Fibroblast of lung (primary cell): ENCODE measurements around the gene SNX2. TPM values are rescaled to one million over a fixed set of nuclear protein-coding genes. Genes with fewer than 3 reads are reported as not detected.
A peak's percentile ranks its signal among the peaks of the same experiment; 100 is the strongest.

Experiments
- DNase-seq, 2 donors: peaks; one replicate each; pipeline versions ENCODE4 v3.0.0 to v3.0.0-alpha.2; 2010; ENCODE audit warnings: low read depth in 2 of 2
- H2AFZ ChIP-seq: 2 replicates; pipeline ENCODE4 v1.5.1; 2012; ENCODE audit warnings: low read length, control low read depth, inconsistent platforms
- H3K27ac ChIP-seq: 2 replicates; pipeline ENCODE4 v1.5.1; 2011; ENCODE audit warnings: low read length, control low read depth; ENCODE audit not compliant: insufficient read depth
- H3K27me3 ChIP-seq: 2 replicates; pipeline ENCODE4 v1.5.1; 2011; ENCODE audit warnings: mild to moderate bottlenecking, low read length; ENCODE audit not compliant: control insufficient read depth, insufficient read depth
- H3K36me3 ChIP-seq: 2 replicates; pipeline ENCODE4 v1.5.1; 2011; ENCODE audit warnings: low read length; ENCODE audit not compliant: control insufficient read depth, insufficient read depth
- H3K4me1 ChIP-seq: 2 replicates; pipeline ENCODE4 v1.5.1; 2011; ENCODE audit warnings: low read length; ENCODE audit not compliant: control insufficient read depth, insufficient read depth; ENCODE audit errors: extremely low read depth
- H3K4me2 ChIP-seq: 2 replicates; pipeline ENCODE4 v1.5.1; 2011; ENCODE audit warnings: low read length, control low read depth; ENCODE audit not compliant: insufficient read depth; ENCODE audit errors: extremely low read depth
- H3K4me3 ChIP-seq, 4 experiments: fragments of 200-600 bp in 1 of 4; sonication (generic) in 1 of 4; replicated peaks in 1 of 4; 2 replicates each; pipeline ENCODE4 v1.5.1; 2011 to 2016; ENCODE audit warnings: low read length in 4 of 4, low read depth in 3 of 4, mild to moderate bottlenecking in 3 of 4, control low read depth in 2 of 4, inconsistent platforms in 1 of 4, mixed read lengths in 1 of 4; ENCODE audit not compliant: insufficient read depth in 1 of 4; ENCODE audit errors: control extremely low read depth in 1 of 4
- H3K79me2 ChIP-seq: 2 replicates; pipeline ENCODE4 v1.5.1; 2012; ENCODE audit warnings: mild to moderate bottlenecking, low read length, inconsistent platforms; ENCODE audit not compliant: control insufficient read depth, insufficient read depth
- H3K9ac ChIP-seq: 2 replicates; pipeline ENCODE4 v1.5.1; 2011; ENCODE audit warnings: mild to moderate bottlenecking, low read length, control low read depth; ENCODE audit not compliant: insufficient read depth
- H3K9me3 ChIP-seq: 2 replicates; pipeline ENCODE4 v1.5.1; 2012; ENCODE audit warnings: low read depth, low read length; ENCODE audit not compliant: control insufficient read depth, insufficient read depth
- H4K20me1 ChIP-seq: 2 replicates; pipeline ENCODE4 v1.5.1; 2011; ENCODE audit warnings: low read length; ENCODE audit not compliant: control insufficient read depth, insufficient read depth; ENCODE audit errors: extremely low read depth
- CTCF ChIP-seq, 2 donors: IDR thresholded peaks in 1 of 2; conservative IDR thresholded peaks in 1 of 2; 1 replicate in 1 of 2; 2 replicates in 1 of 2; pipeline ENCODE4 v1.5.1; 2011 to 2012; ENCODE audit warnings: low read length in 2 of 2, control low read depth in 1 of 2, inconsistent platforms in 1 of 2, low read depth in 1 of 2, mild to moderate bottlenecking in 1 of 2
- EZH2 ChIP-seq: IDR thresholded peaks from 2 replicates; pipeline ENCODE4 v1.5.1; 2012; ENCODE audit warnings: low read length, control low read depth, mild to moderate bottlenecking; ENCODE audit errors: missing control alignments
- polyA plus RNA-seq, 2 donors: library from polyadenylated mRNA; depleted of rRNA in 1 of 2; stranded (reverse) in 1 of 2; unstranded in 1 of 2; fragments of >200 nt; gene quantifications; 2 replicates each; pipeline ENCODE4 v1.2.1, GENCODE V29; 2011 to 2012; ENCODE audit warnings: missing spikeins in 1 of 2
- total RNA-seq: library from RNA; depleted of rRNA; stranded (reverse); fragments of >200 nt; gene quantifications from 2 replicates; pipeline ENCODE4 v1.2.1, GENCODE V29; 2014

Gene SNX2
- total and polyA plus RNA-seq, 2 donors (not counting 1 experiment from before 2014, with no cell fraction given): 73.5 to 123 TPM

- Histone ChIP-seq H3K9me3 (no peaks in the 10 kb centered on the region), H4K20me1 (no peaks in the 10 kb centered on the region), H3K9ac (no peak overlapping the region), H3K4me3 (no peak overlapping the region), H3K27me3 (no peaks in the 10 kb centered on the region), H3K79me2 (no peaks in the 10 kb centered on the region), H2AFZ (peak overlapping the region; percentile 43), H3K36me3 (no peaks in the 10 kb centered on the region), H3K27ac (no peak overlapping the region), H3K4me2 (no peak overlapping the region), H3K4me1 (peaks cover 4% of the 10 kb centered on the region)
- peak in 1 of 2 donors; percentile 47 for DNase-seq
- TF ChIP-seq EZH2 (no peak), CTCF (conservative IDR thresholded peaks at IDR 0.05 in 1 of 2, IDR thresholded peaks at IDR 0.05 in 1 of 2; ENCODE audit: low read depth in 1 of 2, low read length in 2 of 2) (no peak)
Measured at GRCh38 chr5:122755783-122756182, 19.1 kb upstream of the SNX2 start.

- Histone ChIP-seq H3K4me2 (no peak overlapping the region), H3K27ac (no peak overlapping the region), H4K20me1 (no peaks in the 10 kb centered on the region), H3K79me2 (no peaks in the 10 kb centered on the region), H2AFZ (peak overlapping the region; percentile 43), H3K9ac (no peak overlapping the region), H3K9me3 (no peaks in the 10 kb centered on the region), H3K27me3 (no peaks in the 10 kb centered on the region), H3K4me3 (no peak overlapping the region), H3K4me1 (peaks cover 4% of the 10 kb centered on the region), H3K36me3 (no peaks in the 10 kb centered on the region)
- TF ChIP-seq EZH2 (no peak), CTCF (conservative IDR thresholded peaks at IDR 0.05 in 1 of 2, IDR thresholded peaks at IDR 0.05 in 1 of 2; ENCODE audit: low read depth in 1 of 2, low read length in 2 of 2) (no peak)
- DNase-seq: peak; percentile 72 to 89
Measured at GRCh38 chr5:122756264-122756911, 18.5 kb upstream of the SNX2 start.

GRCh38 chr5:122757285-122757684 lies 17.6 kb upstream of the SNX2 start:
- no peaks in the 10 kb centered on the region for H3K9me3 ChIP-seq
- no peak for DNase-seq
- H3K79me2 ChIP-seq: no peaks in the 10 kb centered on the region
- no peaks in the 10 kb centered on the region for H3K27me3 ChIP-seq
- peaks cover 4% of the 10 kb centered on the region for H3K4me1 ChIP-seq
- H2AFZ ChIP-seq: no peak overlapping the region
- no peak overlapping the region for H3K4me2 ChIP-seq
- H4K20me1 ChIP-seq: no peaks in the 10 kb centered on the region
- H3K27ac ChIP-seq: no peak overlapping the region
- H3K9ac ChIP-seq: no peak overlapping the region
- no peaks in the 10 kb centered on the region for H3K36me3 ChIP-seq
- TF ChIP-seq CTCF (conservative IDR thresholded peaks at IDR 0.05 in 1 of 2, IDR thresholded peaks at IDR 0.05 in 1 of 2; ENCODE audit: low read depth in 1 of 2, low read length in 2 of 2): no peak
- TF ChIP-seq EZH2: no peak
- no peak overlapping the region for H3K4me3 ChIP-seq
